Nucleus accumbens (tissue), 56 donors: ENCODE measurements around the gene ASB4.

Experiments
- DNase-seq, 56 donors: peaks; one replicate each; lab custom pipeline; 2025; lab: John Stamatoyannopoulos, UW

The ASB4 gene

DNA sequence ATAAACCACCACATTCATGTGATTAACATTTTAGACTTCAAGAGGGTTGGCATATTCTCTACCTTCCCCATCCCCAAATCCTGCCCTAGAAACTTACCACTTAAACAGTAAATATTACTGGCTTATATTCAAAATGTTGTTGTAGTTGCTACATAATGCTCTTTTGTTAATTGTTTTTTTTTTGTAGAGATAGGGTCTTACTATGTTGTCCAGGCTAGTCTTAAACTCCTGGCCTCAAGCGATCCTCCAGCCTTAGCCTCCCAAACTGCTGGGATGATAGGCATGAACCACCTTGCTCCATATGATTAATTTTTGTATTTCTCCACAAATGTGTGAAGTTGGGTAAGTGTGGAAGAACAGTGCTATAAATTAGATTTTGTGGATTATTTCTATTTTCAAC, 104.0 kb downstream of the ASB4 start:
- no peak for DNase-seq
